Heart left ventricle (tissue), 16 donors: ENCODE data around the gene MYMX. TPM values are rescaled to one million over a fixed set of nuclear protein-coding genes. Genes with fewer than 3 reads are reported as not detected.

Experiments used
- ATAC-seq, 4 donors: fragments of 200-7000 bp; cut with Tn5 transposase; one replicate each; pipeline ENCODE4 v1.9.1; 2020 to 2022; ENCODE audit warnings: moderate library complexity in 4 of 4, mild to moderate bottlenecking in 3 of 4, moderate number of reproducible peaks in 1 of 4
- DNase-seq, 5 donors: peaks; one replicate each; pipeline ENCODE4 v3.0.0-alpha.2; 2020
- H3K27ac ChIP-seq, 12 donors: fragments of 200-600 bp; sonication (generic) in 4 of 12; one replicate each; pipeline versions ENCODE4 v1.5.0 to v1.8.0; 2016 to 2022; ENCODE audit warnings: mild to moderate bottlenecking in 2 of 12
- H3K27me3 ChIP-seq, 9 donors: fragments of 200-600 bp; sonication (generic) in 2 of 9; one replicate each; pipeline versions ENCODE4 v1.5.1 to v1.8.0; 2016 to 2022; ENCODE audit warnings: mild to moderate bottlenecking in 3 of 9
- H3K36me3 ChIP-seq, 9 donors: fragments of 200-600 bp; sonication (generic) in 2 of 9; one replicate each; pipeline versions ENCODE4 v1.5.0 to v1.8.0; 2018 to 2022; ENCODE audit warnings: mild to moderate bottlenecking in 2 of 9
- H3K4me1 ChIP-seq, 12 donors: fragments of 200-600 bp; sonication (generic) in 4 of 12; one replicate each; pipeline versions ENCODE4 v1.5.0 to v1.8.0; 2016 to 2022; ENCODE audit warnings: mild to moderate bottlenecking in 3 of 12
- H3K4me3 ChIP-seq, 12 donors: fragments of 200-600 bp; sonication (generic) in 4 of 12; one replicate each; pipeline versions ENCODE4 v1.5.0 to v1.8.0; 2017 to 2022; ENCODE audit warnings: mild to moderate bottlenecking in 9 of 12, moderate library complexity in 4 of 12
- H3K9me3 ChIP-seq, 12 donors: fragments of 200-600 bp; sonication (generic) in 4 of 12; one replicate each; pipeline versions ENCODE4 v1.5.0 to v1.8.0; 2016 to 2022; ENCODE audit warnings: mild to moderate bottlenecking in 1 of 12
- POLR2A ChIP-seq, 2 donors: fragments of 450-650 bp; IDR thresholded peaks; one replicate each; pipeline ENCODE4 v1.6.1; 2017; ENCODE audit warnings: antibody characterized with exemption in 2 of 2, mild to moderate bottlenecking in 2 of 2, moderate library complexity in 2 of 2
- WGBS, 4 donors: extraction: QIAGEN DNeasy Blood & Tissue Kit in 2 of 4; methylation state at CpG; one replicate each; pipeline versions ENCODE4 v1.1.5 to v1.1.7; 2013 to 2018; 5-methylcytosine and 5-hydroxymethylcytosine counted together
- intact Hi-C, 10 donors: fragments of 100-400 bp; cut with DNase I; formaldehyde crosslinking; loops; one replicate each; pipeline versions ENCODE4 v1.11.1 to v1.14.2; 2022
- polyA plus RNA-seq, 2 donors: library from polyadenylated mRNA; stranded (reverse); fragments of 200-250 nt; gene quantifications; one replicate each; pipeline ENCODE4 v1.2.3, GENCODE V29; 2013
- total RNA-seq, 9 donors: library from RNA; depleted of rRNA in 2 of 9; stranded (reverse); fragments of >200 nt in 2 of 9; fragmentation: NEBNext Ultra II Directional in 3 of 9; extraction: Animal tissue kit (Norgen Biotek cat#: 25700) in 3 of 9; gene quantifications; one replicate each; pipeline versions ENCODE4 v1.1.0 to v1.2.4, GENCODE V29; 2016 to 2023
- TF ChIP-seq, protein P1 (sequence below), 12 donors: fragments of 200-600 bp; sonication (generic) in 4 of 12; IDR thresholded peaks; one replicate each; pipeline versions ENCODE4 v1.5.0 to v1.8.0; 2018 to 2022; ENCODE audit warnings: antibody characterized with exemption in 12 of 12, mild to moderate bottlenecking in 5 of 12
- donor health status: ischemic (EF 13 %, LVEDD 7.1; RV severe dilation, severe dysfunction).
- donor health status: healthy with polysubstance abuse.
- donor health status: DM: no; HTN: yes; CAD: no.
- donor health status: DM: no; HTN: no; CAD: no.
- donor health status: ischemic (EF 25% LVEDD 6.9; RV normal size, moderate dysfunction).
- donor health status: ischemic (EF 25% LVEDD 5.7; RV mildly dilated, moderate dysfunction).
- donor health status: healthy.
- donor health status: DM: yes; HTN: yes; CAD: no.
- donor health status: ischemic (EF 35%, LVEDD 5.7; RV mildly dilated, moderate dysfunction).
- donor health status: nonischemic (EF 11% LVEDD 7.7; RV severe dilation, severe dysfunction).
- donor health status: DM: yes; HTN: yes; CAD: no.
- donor health status: PGD.
- donor health status: ischemic (EF 29% LVEDD 5.4; RV normal size, mild dysfunction).
- donor health status: nonischemic (EF 23%, LVEDD 6.1; RV moderate dilation, normal function).

The MYMX gene
- total and polyA plus RNA-seq, 11 donors = 0.31 to 0.96 (median 0.60) TPM; not detected in 4

DNA sequence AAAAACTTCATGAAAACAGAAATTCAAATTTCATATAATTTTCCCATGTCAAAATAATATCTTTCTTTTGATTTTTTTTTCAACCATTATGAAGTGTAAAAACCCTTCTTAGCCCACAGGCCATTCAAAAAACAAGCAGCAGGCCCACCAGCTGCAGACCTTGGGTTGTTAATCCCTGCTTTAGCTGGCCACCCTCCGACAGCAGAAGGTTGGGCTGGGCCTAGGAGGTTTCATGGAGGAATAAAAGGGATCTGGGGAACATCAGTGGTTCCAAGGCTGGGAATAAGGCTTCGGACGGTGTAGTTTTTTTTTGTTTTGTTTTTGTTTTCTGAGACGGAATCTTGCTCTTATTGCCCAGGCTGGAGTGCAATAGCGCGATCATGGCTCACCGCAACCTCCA, 26.6 kb downstream of the MYMX start:
- intact Hi-C loops = loop anchor here in 1 of 10 donors (10.0 kb wide), 2 partner anchors 469 to 609 kb away; partner anchors contain the start of genes MAD2L1BP and VEGFA
- no peak for DNase-seq
- 90 to 95% (median 93%) methylated on average over 7 of the region's 7 CpGs for WGBS, 4 donors

DNA sequence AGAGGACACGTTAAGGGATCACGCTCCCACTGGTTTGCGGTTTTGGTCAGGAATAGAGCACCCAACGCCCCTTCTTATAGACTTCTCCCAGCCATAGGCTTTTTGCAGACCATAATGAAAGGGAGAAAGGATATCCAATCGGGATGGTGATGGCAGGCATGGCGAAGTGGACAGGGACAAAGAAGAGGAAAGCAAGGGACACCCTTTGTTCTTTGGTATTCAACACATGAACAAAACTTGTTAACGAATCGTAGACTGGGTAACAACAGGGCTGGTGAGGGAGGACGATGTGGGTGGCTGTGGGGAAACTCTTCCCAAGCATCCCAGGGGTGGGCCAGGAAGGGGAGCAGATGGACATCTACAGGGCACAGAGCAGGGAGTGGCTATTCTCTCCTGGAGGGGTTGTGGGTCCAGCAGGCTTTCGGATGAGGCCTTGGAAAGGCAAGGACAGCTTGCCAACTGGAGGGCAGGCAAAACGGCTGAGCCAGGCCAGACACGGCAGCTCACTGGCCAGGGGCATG, 28.7 kb downstream of the MYMX start:
- Histone ChIP-seq H3K27ac (peak overlapping the region; percentile 90 to 100 (median 98)), H3K4me1 (peaks cover 0 to 33% (median 28%) of the 10 kb centered on the region in 12 donors), H3K4me3 (peak overlapping the region in 10 of 12 donors; percentile 69 to 98 (median 78)), H3K36me3 (peaks cover 2 to 26% (median 22%) of the 10 kb centered on the region in 9 donors), H3K9me3 (no peaks in the 10 kb centered on the region), H3K27me3 (no peaks in the 10 kb centered on the region)
- ATAC-seq (no peak), DNase-seq (no peak)
- intact Hi-C loops = loop anchor here in 1 of 10 donors (10.0 kb wide), 2 partner anchors 471 to 611 kb away; partner anchors contain the start of genes MAD2L1BP and VEGFA
- TF ChIP-seq, protein P1, sequence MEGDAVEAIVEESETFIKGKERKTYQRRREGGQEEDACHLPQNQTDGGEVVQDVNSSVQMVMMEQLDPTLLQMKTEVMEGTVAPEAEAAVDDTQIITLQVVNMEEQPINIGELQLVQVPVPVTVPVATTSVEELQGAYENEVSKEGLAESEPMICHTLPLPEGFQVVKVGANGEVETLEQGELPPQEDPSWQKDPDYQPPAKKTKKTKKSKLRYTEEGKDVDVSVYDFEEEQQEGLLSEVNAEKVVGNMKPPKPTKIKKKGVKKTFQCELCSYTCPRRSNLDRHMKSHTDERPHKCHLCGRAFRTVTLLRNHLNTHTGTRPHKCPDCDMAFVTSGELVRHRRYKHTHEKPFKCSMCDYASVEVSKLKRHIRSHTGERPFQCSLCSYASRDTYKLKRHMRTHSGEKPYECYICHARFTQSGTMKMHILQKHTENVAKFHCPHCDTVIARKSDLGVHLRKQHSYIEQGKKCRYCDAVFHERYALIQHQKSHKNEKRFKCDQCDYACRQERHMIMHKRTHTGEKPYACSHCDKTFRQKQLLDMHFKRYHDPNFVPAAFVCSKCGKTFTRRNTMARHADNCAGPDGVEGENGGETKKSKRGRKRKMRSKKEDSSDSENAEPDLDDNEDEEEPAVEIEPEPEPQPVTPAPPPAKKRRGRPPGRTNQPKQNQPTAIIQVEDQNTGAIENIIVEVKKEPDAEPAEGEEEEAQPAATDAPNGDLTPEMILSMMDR (IDR thresholded peaks at IDR 0.05) = no peak
- TF ChIP-seq POLR2A (IDR thresholded peaks at IDR 0.05) = no peak
- WGBS, 4 donors = 67 to 72% (median 69%) methylated on average over 11 to 12 of the region's 12 CpGs

More for the DNA sequence above, 26.6 kb downstream of the MYMX start:
- ATAC-seq = no peak
- TF ChIP-seq, protein P1 (IDR thresholded peaks at IDR 0.05) = no peak
- TF ChIP-seq POLR2A (IDR thresholded peaks at IDR 0.05) = no peak
- Histone ChIP-seq H3K27me3 (no peaks in the 10 kb centered on the region), H3K27ac (no peak overlapping the region), H3K4me3 (no peak overlapping the region), H3K9me3 (no peaks in the 10 kb centered on the region), H3K4me1 (peaks cover 0 to 15% (median 10%) of the 10 kb centered on the region in 12 donors), H3K36me3 (peaks cover 0 to 4% (median under 1%) of the 10 kb centered on the region in 9 donors)

DNA sequence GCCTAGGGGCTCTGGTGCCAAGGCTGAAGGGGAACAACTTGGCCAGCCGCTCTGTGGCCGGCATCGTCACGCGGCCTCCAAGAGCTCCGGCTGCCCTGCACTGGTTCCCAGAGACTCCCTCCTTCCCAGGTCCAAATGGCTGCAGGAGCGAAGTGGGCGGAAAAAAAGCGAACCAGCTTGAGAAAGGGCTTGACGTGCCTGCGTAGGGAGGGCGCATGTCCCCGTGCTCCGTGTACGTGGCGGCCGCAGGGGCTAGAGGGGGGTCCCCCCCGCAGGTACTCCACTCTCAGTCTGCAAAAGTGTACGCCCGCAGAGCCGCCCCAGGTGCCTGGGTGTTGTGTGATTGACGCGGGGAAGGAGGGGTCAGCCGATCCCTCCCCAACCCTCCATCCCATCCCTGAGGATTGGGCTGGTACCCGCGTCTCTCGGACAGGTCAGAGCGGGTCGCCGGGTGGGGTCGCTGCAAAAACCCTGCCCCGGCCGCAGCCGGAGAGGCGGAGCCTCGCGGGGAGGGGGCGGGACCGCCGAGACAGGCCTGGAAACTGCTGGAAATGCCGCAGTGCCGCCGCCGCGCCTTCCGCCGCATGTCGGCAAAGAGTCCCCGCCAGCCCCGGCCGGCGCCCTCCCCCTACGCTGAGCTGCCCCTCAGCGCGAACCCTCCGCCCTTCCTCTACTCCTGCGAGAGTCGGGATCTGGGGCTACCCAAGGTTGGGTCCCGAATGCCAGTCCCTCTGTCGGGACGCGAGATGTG, 29.4 kb downstream of the MYMX start:
- H3K36me3 ChIP-seq = peaks cover 2 to 32% (median 28%) of the 10 kb centered on the region in 9 donors
- 0 to 1% (median 1%) methylated on average over 41 to 62 of the region's 62 CpGs for WGBS, 4 donors
- peak; percentile 91 to 95 (median 94) for DNase-seq
- H3K27ac ChIP-seq = peak overlapping the region; percentile 90 to 100 (median 98)
- peak; percentile 57 to 85 (median 81) for ATAC-seq
- peaks cover 0 to 38% (median 35%) of the 10 kb centered on the region in 12 donors for H3K4me1 ChIP-seq
- peak overlapping the region; percentile 69 to 98 (median 81) for H3K4me3 ChIP-seq
- H3K9me3 ChIP-seq = no peaks in the 10 kb centered on the region
- TF ChIP-seq, protein P1 (IDR thresholded peaks at IDR 0.05) = peak in 10 of 12 donors; percentile 9 to 61 (median 40)
- TF ChIP-seq POLR2A (IDR thresholded peaks at IDR 0.05) = peak in 1 of 2 donors; percentile 18
- no peaks in the 10 kb centered on the region for H3K27me3 ChIP-seq
- intact Hi-C loops = loop anchor here in 2 of 10 donors (1.0 to 10.0 kb wide), 3 partner anchors 25 to 611 kb away; partner anchors contain the start of genes MAD2L1BP (in 1 of the 2) and VEGFA (in 1 of the 2)
